ENCODE measurements around the gene MCRIP2. TPM values are rescaled to one million over a fixed set of nuclear protein-coding genes. Genes with fewer than 3 reads are reported as not detected.

The MCRIP2 gene
- total and polyA plus RNA-seq, 2 experiments from 2014 or later = 64.3 to 67.7 TPM

GRCh38 chr16:635573-636205 lies 5.9 kb upstream of the MCRIP2 start:
- H4K20me1 ChIP-seq (replicated peaks; ENCODE audit: insufficient read depth) = no peaks in the 10 kb centered on the region
- H3K27ac ChIP-seq (ENCODE audit: low read depth) = no peak overlapping the region
- ATAC-seq (no peak), DNase-seq (ENCODE audit: low spot score) (no peak)
- H3K27me3 ChIP-seq (ENCODE audit: insufficient read depth) = no peaks in the 10 kb centered on the region
- Mint-ChIP-seq H3K36me3 (ENCODE audit: low read depth) (no peaks in the 10 kb centered on the region), H3K27me3 (ENCODE audit: insufficient read depth, low read depth, poor library complexity) (peaks cover 18% of the 10 kb centered on the region), H3K9me3 (peaks cover 4% of the 10 kb centered on the region; the same call in 2 of the 3 replicates), H3K4me1 (peaks cover 20% of the 10 kb centered on the region), H3K4me3 (peak overlapping the region; percentile 89; the same call in 2 of the 3 replicates), H3K27ac (no peak overlapping the region)
- H3K9me2 ChIP-seq (ENCODE audit: insufficient read depth) = no peaks in the 10 kb centered on the region
- H3K36me3 ChIP-seq (ENCODE audit: insufficient read depth) = no peaks in the 10 kb centered on the region
- H3K79me2 ChIP-seq (replicated peaks; ENCODE audit: insufficient read depth) = no peaks in the 10 kb centered on the region; the same call in 1 of the 2 replicates
- no peak overlapping the region for H2AFZ ChIP-seq
- peaks cover 25% of the 10 kb centered on the region for H3K4me1 ChIP-seq (ENCODE audit: insufficient read depth)
- H3K4me3 ChIP-seq = peak overlapping the region; percentile 95
- TF ChIP-seq, protein P1, sequence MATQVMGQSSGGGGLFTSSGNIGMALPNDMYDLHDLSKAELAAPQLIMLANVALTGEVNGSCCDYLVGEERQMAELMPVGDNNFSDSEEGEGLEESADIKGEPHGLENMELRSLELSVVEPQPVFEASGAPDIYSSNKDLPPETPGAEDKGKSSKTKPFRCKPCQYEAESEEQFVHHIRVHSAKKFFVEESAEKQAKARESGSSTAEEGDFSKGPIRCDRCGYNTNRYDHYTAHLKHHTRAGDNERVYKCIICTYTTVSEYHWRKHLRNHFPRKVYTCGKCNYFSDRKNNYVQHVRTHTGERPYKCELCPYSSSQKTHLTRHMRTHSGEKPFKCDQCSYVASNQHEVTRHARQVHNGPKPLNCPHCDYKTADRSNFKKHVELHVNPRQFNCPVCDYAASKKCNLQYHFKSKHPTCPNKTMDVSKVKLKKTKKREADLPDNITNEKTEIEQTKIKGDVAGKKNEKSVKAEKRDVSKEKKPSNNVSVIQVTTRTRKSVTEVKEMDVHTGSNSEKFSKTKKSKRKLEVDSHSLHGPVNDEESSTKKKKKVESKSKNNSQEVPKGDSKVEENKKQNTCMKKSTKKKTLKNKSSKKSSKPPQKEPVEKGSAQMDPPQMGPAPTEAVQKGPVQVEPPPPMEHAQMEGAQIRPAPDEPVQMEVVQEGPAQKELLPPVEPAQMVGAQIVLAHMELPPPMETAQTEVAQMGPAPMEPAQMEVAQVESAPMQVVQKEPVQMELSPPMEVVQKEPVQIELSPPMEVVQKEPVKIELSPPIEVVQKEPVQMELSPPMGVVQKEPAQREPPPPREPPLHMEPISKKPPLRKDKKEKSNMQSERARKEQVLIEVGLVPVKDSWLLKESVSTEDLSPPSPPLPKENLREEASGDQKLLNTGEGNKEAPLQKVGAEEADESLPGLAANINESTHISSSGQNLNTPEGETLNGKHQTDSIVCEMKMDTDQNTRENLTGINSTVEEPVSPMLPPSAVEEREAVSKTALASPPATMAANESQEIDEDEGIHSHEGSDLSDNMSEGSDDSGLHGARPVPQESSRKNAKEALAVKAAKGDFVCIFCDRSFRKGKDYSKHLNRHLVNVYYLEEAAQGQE (IDR thresholded peaks at IDR 0.05; ENCODE audit: unreplicated experiment) = peak; percentile 27
- TF ChIP-seq STAT1 (IDR thresholded peaks at IDR 0.05; ENCODE audit: unreplicated experiment) = no peak
- H3F3A ChIP-seq (replicated peaks; ENCODE audit: low read depth) = 0 out of 2 replicates have a peak, but pooled peaks cover 6% of the 10 kb centered on the region
- H3K4me2 ChIP-seq = peak overlapping the region; percentile 97

DNA sequence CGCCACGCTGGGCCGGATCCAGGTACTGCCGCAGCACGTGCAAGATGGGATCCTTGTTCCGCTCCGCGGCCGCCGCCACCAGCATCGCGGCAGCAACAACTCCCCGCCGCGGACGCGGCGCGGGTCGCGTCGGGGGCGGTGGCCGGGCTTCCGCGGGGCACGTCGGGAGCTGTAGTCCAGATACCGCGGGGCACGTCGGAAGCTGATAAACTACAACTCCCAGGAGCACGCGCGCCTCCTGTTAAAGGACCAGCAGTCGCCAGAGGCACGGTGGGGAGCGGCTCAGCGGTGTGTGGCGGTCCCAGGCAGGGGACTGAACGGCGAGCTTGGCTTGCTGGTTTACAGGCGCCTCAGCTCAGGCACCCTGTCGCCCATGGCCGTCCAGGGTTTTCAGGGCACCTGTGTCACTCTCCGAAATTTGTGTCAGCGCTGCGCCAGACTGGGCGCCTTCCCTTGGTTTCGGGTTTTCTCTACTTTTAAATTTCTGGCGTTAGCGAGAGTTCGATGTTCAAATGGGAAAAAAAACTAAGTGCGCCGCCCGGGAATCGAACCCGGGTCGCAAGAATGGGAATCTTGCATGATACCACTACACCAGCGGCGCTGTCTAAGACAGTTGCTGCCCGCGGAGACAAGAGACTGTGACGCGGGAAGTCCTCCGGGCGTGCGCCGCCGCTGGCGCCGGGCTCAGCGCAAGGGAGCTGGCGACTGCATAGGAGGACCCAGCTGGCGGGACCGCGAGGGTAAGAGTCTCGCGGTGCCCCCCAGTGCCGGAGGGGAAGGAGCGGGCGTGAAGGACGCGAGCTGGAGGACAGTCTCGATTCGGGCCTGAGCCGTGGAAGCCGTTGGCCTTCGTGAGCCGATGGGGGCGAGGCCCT lies 5.2 kb upstream of the MCRIP2 start, which contains the start of gene METTL26:
Gene METTL26, minus strand, starts transcription at position 100 of the 875 bp plus-strand sequence. Its CDS starts 15 bp downstream, at position 85.
- 0 out of 2 replicates have a peak within 1 kb of the TSS, but pooled peaks have one; percentile 20 for H3K27ac ChIP-seq (ENCODE audit: low read depth)
- H3K4me1 Mint-ChIP-seq = peaks cover 20% of the 10 kb centered on the region
- no peaks in the 10 kb centered on the region for H3K9me2 ChIP-seq (ENCODE audit: insufficient read depth)
- no peaks in the 10 kb centered on the region; the same call in 1 of the 2 replicates for H3K79me2 ChIP-seq (replicated peaks; ENCODE audit: insufficient read depth)
- peak within 1 kb of the TSS; percentile 81; the same call in 1 of the 2 replicates for H2AFZ ChIP-seq
- ATAC-seq (peak; percentile 75), DNase-seq (ENCODE audit: low spot score) (peak; percentile 98)
- peaks cover 19% of the 10 kb centered on the region for H3K4me1 ChIP-seq (ENCODE audit: insufficient read depth)
- H3K36me3 Mint-ChIP-seq (ENCODE audit: low read depth) = no peaks in the 10 kb centered on the region
- peak; percentile 64; the same call in 1 of the 2 replicates for TF ChIP-seq CREB1 (CRISPR knock-in tag; IDR thresholded peaks at IDR 0.05; ENCODE audit: low read depth)
- TF ChIP-seq CTCF (conservative IDR thresholded peaks at IDR 0.05; ENCODE audit: low read depth in 2 of 2) = no peak
- TF ChIP-seq ZNF114 (CRISPR knock-in tag; IDR thresholded peaks at IDR 0.05) = no peak
- no peak for TF ChIP-seq ZNF331 (CRISPR knock-in tag; IDR thresholded peaks at IDR 0.05; ENCODE audit: low read depth)
- peak; percentile 89 for TF ChIP-seq POLR2AphosphoS5 (IDR thresholded peaks at IDR 0.05; ENCODE audit: low read depth)
- TF ChIP-seq, protein P2, sequence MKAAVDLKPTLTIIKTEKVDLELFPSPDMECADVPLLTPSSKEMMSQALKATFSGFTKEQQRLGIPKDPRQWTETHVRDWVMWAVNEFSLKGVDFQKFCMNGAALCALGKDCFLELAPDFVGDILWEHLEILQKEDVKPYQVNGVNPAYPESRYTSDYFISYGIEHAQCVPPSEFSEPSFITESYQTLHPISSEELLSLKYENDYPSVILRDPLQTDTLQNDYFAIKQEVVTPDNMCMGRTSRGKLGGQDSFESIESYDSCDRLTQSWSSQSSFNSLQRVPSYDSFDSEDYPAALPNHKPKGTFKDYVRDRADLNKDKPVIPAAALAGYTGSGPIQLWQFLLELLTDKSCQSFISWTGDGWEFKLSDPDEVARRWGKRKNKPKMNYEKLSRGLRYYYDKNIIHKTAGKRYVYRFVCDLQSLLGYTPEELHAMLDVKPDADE (IDR thresholded peaks at IDR 0.05) = peak; percentile 97
- TF ChIP-seq NANOG (IDR thresholded peaks at IDR 0.05; ENCODE audit: borderline replicate concordance) = no peak
- H3K4me2 ChIP-seq = peak within 1 kb of the TSS; percentile 97
- peak within 1 kb of the TSS; percentile 89 for H3K27ac Mint-ChIP-seq
- 0 out of 2 replicates have a peak, but pooled peaks cover 6% of the 10 kb centered on the region for H3F3A ChIP-seq (replicated peaks; ENCODE audit: low read depth)
- peaks cover 4% of the 10 kb centered on the region; the same call in 2 of the 3 replicates for H3K9me3 Mint-ChIP-seq
- no peaks in the 10 kb centered on the region for H3K27me3 ChIP-seq (ENCODE audit: insufficient read depth)
- no peaks in the 10 kb centered on the region for H4K20me1 ChIP-seq (replicated peaks; ENCODE audit: insufficient read depth)
- H3K4me3 Mint-ChIP-seq = peak within 1 kb of the TSS; percentile 89
- H3K27me3 Mint-ChIP-seq (ENCODE audit: insufficient read depth, low read depth, poor library complexity) = peaks cover 18% of the 10 kb centered on the region
- no peaks in the 10 kb centered on the region for H3K36me3 ChIP-seq (ENCODE audit: insufficient read depth)
- peak within 1 kb of the TSS; percentile 95 for H3K4me3 ChIP-seq

All from GM23338 (cell line).